Tibial artery (tissue), 4 donors: ENCODE results near the gene PISD.

Experiments
- DNase-seq, 2 donors: peaks; one replicate each; pipeline ENCODE4 v3.0.0-alpha.2; 2019
- H3K27ac ChIP-seq, 2 donors: fragments of 200-600 bp; sonication (generic) in 1 of 2; 1 replicate in 1 of 2; 2 replicates in 1 of 2; pipeline ENCODE4 v1.5.1; 2018 to 2019; ENCODE audit warnings: mild to moderate bottlenecking in 1 of 2
- H3K27me3 ChIP-seq, 2 donors: fragments of 200-600 bp; sonication (generic) in 1 of 2; one replicate each; pipeline versions ENCODE4 v1.5.1 to v1.6.0; 2016 to 2019
- H3K36me3 ChIP-seq, 3 donors: fragments of 200-600 bp; sonication (generic) in 2 of 3; one replicate each; pipeline ENCODE4 v1.5.1; 2016 to 2019; ENCODE audit warnings: mild to moderate bottlenecking in 2 of 3
- H3K4me1 ChIP-seq, 4 donors: fragments of 200-600 bp; sonication (generic) in 2 of 4; 1 replicate in 3 of 4; 2 replicates in 1 of 4; pipeline ENCODE4 v1.5.1; 2016 to 2019
- H3K4me3 ChIP-seq, 2 donors: fragments of 200-600 bp; sonication (generic) in 1 of 2; 1 replicate in 1 of 2; 2 replicates in 1 of 2; pipeline ENCODE4 v1.5.1; 2018 to 2019; ENCODE audit warnings: mild to moderate bottlenecking in 2 of 2
- H3K9me3 ChIP-seq, 3 donors: fragments of 200-600 bp; sonication (generic) in 1 of 3; one replicate each; pipeline ENCODE4 v1.5.1; 2016 to 2019
- CTCF ChIP-seq, 2 experiments: fragments of 200-600 bp in 1 of 2; fragments of 450-650 bp in 1 of 2; IDR thresholded peaks; one replicate each; pipeline ENCODE4 v1.5.1; 2017 to 2019; ENCODE audit warnings: antibody characterized with exemption in 2 of 2, mild to moderate bottlenecking in 1 of 2, moderate library complexity in 1 of 2
- intact Hi-C: fragments of 100-400 bp; cut with DNase I; formaldehyde crosslinking; loops from one replicate; pipeline ENCODE4 v1.15.0; 2023; ENCODE audit warnings: low total_unique reads

Gene PISD

GRCh38 chr22:31650391-31650790 is 11.6 kb downstream of the PISD start:
- no peak overlapping the region for H3K27ac ChIP-seq
- DNase-seq, result no peak

GRCh38 chr22:31647523-31648320 is 14.3 kb downstream of the PISD start:
- no peak for TF ChIP-seq CTCF (IDR thresholded peaks at IDR 0.05)
- DNase-seq, result no peak
- Histone ChIP-seq H3K9me3 (no peaks in the 10 kb centered on the region), H3K4me1 (peaks cover 0 to 4% (median 0%) of the 10 kb centered on the region in 4 donors), H3K27ac (no peak overlapping the region), H3K27me3 (no peaks in the 10 kb centered on the region), H3K4me3 (no peak overlapping the region), H3K36me3 (peaks cover 15 to 54% (median 35%) of the 10 kb centered on the region in 3 donors)
- intact Hi-C loops, result no loop called here

More at GRCh38 chr22:31650391-31650790, 11.6 kb downstream of the PISD start:
- no peaks in the 10 kb centered on the region for H3K27me3 ChIP-seq
- H3K4me3 ChIP-seq, result no peak overlapping the region
- H3K4me1 ChIP-seq, result peaks cover 0 to 11% (median 0%) of the 10 kb centered on the region in 4 donors
- intact Hi-C loops, result no loop called here
- no peak for TF ChIP-seq CTCF (IDR thresholded peaks at IDR 0.05)
- no peaks in the 10 kb centered on the region for H3K9me3 ChIP-seq
- H3K36me3 ChIP-seq, result peaks cover 15 to 48% (median 35%) of the 10 kb centered on the region in 3 donors

GRCh38 chr22:31647066-31647465 is 14.9 kb downstream of the PISD start:
- H3K36me3 ChIP-seq, result peaks cover 15 to 61% (median 35%) of the 10 kb centered on the region in 3 donors
- H3K4me1 ChIP-seq, result peaks cover 0 to 4% (median 0%) of the 10 kb centered on the region in 4 donors
- no peak overlapping the region for H3K4me3 ChIP-seq
- intact Hi-C loops, result no loop called here
- no peak for TF ChIP-seq CTCF (IDR thresholded peaks at IDR 0.05)
- no peaks in the 10 kb centered on the region for H3K9me3 ChIP-seq
- no peaks in the 10 kb centered on the region for H3K27me3 ChIP-seq
- no peak for DNase-seq
- no peak overlapping the region for H3K27ac ChIP-seq

- H3K27me3 ChIP-seq, result no peaks in the 10 kb centered on the region
- intact Hi-C loops, result no loop called here
- no peak overlapping the region for H3K27ac ChIP-seq
- no peaks in the 10 kb centered on the region for H3K9me3 ChIP-seq
- no peak overlapping the region for H3K4me3 ChIP-seq
- no peak for DNase-seq
- peaks cover 15 to 62% (median 35%) of the 10 kb centered on the region in 3 donors for H3K36me3 ChIP-seq
- peaks cover 0 to 4% (median 0%) of the 10 kb centered on the region in 4 donors for H3K4me1 ChIP-seq
- no peak for TF ChIP-seq CTCF (IDR thresholded peaks at IDR 0.05)
Measured at GRCh38 chr22:31646186-31647019, 15.6 kb downstream of the PISD start.

- Histone ChIP-seq H3K27me3 (no peaks in the 10 kb centered on the region), H3K9me3 (no peaks in the 10 kb centered on the region), H3K27ac (no peak overlapping the region), H3K4me1 (peaks cover 0 to 19% (median 4%) of the 10 kb centered on the region in 4 donors), H3K36me3 (peaks cover 0 to 11% (median 0%) of the 10 kb centered on the region in 3 donors), H3K4me3 (no peak overlapping the region)
- DNase-seq, result no peak
- TF ChIP-seq CTCF (IDR thresholded peaks at IDR 0.05), result no peak
- intact Hi-C loops, result no loop called here
Measured at GRCh38 chr22:31639436-31640039, 22.5 kb downstream of the PISD start.
